Neural progenitor cell (in vitro differentiated cells): Measurements from ENCODE around the gene SPRYD7.

Experiments
- EZH2 ChIP-seq: fragments of 200-600 bp; sonication (generic); IDR thresholded peaks from 2 replicates; pipeline ENCODE4 v1.6.1; 2017; ENCODE audit warnings: antibody characterized with exemption, mild to moderate bottlenecking, moderate library complexity
- TF ChIP-seq, protein P1 (sequence below): fragments of 200-600 bp; sonication (generic); IDR thresholded peaks from 2 replicates; pipeline ENCODE4 v1.5.1; 2017; ENCODE audit warnings: antibody characterized with exemption, mild to moderate bottlenecking

DNA sequence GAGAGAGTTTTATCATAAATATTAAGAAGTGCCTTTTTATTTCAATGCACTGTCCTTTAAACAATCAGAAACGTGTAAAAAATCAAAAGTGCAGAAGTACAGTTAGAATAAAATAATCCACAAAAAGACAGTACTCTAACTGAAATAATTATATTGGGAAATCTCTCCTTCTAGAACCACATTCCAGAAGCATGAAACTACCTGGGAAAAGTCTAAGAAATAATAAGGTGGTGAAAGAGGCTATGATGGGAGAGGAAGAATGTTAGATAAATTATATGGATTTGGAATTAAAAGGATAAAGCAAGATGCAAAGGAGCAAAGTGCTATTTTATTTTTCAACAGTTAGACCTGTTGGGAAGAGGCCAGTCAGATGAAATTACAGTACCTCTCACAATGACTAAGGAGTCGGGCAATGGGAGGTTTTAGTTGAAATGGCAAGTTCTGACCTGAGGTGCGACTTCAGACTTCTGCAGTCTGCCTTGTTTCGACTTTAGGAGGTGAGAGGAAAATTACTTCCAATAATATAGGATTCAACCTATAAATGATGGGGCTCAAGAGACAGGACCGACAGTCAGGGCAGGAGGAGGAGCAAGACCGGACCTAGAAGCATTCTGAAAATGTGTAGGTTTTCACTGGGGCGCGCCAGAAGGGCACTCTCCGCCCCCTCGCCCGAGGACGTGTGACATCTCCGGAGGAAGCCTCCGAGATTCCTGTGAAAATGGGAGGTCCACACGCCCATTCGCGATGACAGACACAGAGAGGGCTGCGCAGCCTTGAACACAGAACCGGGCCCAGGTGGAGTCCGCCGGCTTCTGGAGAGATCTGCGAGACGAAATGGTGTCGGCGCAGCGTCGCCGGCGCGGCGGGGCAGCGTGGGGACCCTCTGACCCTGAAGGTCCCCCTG lies 717 bp downstream of the SPRYD7 start:
- no peak for TF ChIP-seq EZH2
- TF ChIP-seq, protein P1, sequence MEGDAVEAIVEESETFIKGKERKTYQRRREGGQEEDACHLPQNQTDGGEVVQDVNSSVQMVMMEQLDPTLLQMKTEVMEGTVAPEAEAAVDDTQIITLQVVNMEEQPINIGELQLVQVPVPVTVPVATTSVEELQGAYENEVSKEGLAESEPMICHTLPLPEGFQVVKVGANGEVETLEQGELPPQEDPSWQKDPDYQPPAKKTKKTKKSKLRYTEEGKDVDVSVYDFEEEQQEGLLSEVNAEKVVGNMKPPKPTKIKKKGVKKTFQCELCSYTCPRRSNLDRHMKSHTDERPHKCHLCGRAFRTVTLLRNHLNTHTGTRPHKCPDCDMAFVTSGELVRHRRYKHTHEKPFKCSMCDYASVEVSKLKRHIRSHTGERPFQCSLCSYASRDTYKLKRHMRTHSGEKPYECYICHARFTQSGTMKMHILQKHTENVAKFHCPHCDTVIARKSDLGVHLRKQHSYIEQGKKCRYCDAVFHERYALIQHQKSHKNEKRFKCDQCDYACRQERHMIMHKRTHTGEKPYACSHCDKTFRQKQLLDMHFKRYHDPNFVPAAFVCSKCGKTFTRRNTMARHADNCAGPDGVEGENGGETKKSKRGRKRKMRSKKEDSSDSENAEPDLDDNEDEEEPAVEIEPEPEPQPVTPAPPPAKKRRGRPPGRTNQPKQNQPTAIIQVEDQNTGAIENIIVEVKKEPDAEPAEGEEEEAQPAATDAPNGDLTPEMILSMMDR, result no peak
